ENCODE results near the gene MIA. TPM values are rescaled to one million over a fixed set of nuclear protein-coding genes. Genes with fewer than 3 reads are reported as not detected.

The MIA gene
- total and polyA plus RNA-seq, 2 experiments from 2014 or later, result not detected

GRCh38 chr19:40807147-40808020 is 32.1 kb downstream of the MIA start:
- Histone ChIP-seq H3K36me3 (ENCODE audit: low read depth) (0 out of 2 replicates have a peak, but pooled peaks cover 9% of the 10 kb centered on the region), H3K4me3 (0 out of 2 replicates have a peak overlapping the region, but pooled peaks have one; percentile 17), H3K9ac (0 out of 2 replicates have a peak overlapping the region, but pooled peaks have one; percentile 46), H3K9me3 (ENCODE audit: low read depth) (no peaks in the 10 kb centered on the region), H3F3A (ENCODE audit: insufficient read depth) (peaks cover 16% of the 10 kb centered on the region; the same call in 1 of the 2 replicates), H4K20me1 (ENCODE audit: insufficient read depth) (0 out of 2 replicates have a peak, but pooled peaks cover 4% of the 10 kb centered on the region), H3K27ac (peak overlapping the region; percentile 57), H2AFZ (no peak overlapping the region), H3K79me2 (ENCODE audit: insufficient read depth) (peaks cover 81% of the 10 kb centered on the region), H3K27me3 (replicated peaks; ENCODE audit: insufficient read depth) (no peaks in the 10 kb centered on the region), H3K4me1 (ENCODE audit: insufficient read depth) (peaks cover 27% of the 10 kb centered on the region), H3K9me2 (ENCODE audit: insufficient read depth) (no peaks in the 10 kb centered on the region), H3K4me2 (ENCODE audit: unreplicated experiment) (no peak overlapping the region)
- peak; percentile 24 for DNase-seq
- in situ Hi-C loops (cut with MboI), result no loop called here
- no peak for TF ChIP-seq EZH2phosphoT487 (IDR thresholded peaks at IDR 0.05; ENCODE audit: insufficient read depth, low read depth)
- no peak for TF ChIP-seq EZH2 (IDR thresholded peaks at IDR 0.05; ENCODE audit: insufficient read depth, poor library complexity, severe bottlenecking)
- WGBS, 2 experiments (ENCODE audit: low coverage in 1 of 2, low lambda C conversion rate in 2 of 2, missing lambda C conversion rate in 2 of 2), result 71 to 73% methylated on average over 18 of the region's 18 CpGs

GRCh38 chr19:40808021-40808325 is 32.7 kb downstream of the MIA start:
- Histone ChIP-seq H2AFZ (no peak overlapping the region), H3K36me3 (ENCODE audit: low read depth) (0 out of 2 replicates have a peak, but pooled peaks cover 9% of the 10 kb centered on the region), H3K9me3 (ENCODE audit: low read depth) (no peaks in the 10 kb centered on the region), H3K4me2 (ENCODE audit: unreplicated experiment) (no peak overlapping the region), H3K9me2 (ENCODE audit: insufficient read depth) (no peaks in the 10 kb centered on the region), H3K79me2 (ENCODE audit: insufficient read depth) (peaks cover 75% of the 10 kb centered on the region), H4K20me1 (ENCODE audit: insufficient read depth) (0 out of 2 replicates have a peak, but pooled peaks cover 4% of the 10 kb centered on the region), H3K4me3 (no peak overlapping the region), H3K27ac (no peak overlapping the region), H3F3A (ENCODE audit: insufficient read depth) (peaks cover 15% of the 10 kb centered on the region; the same call in 1 of the 2 replicates), H3K4me1 (ENCODE audit: insufficient read depth) (peaks cover 21% of the 10 kb centered on the region), H3K9ac (no peak overlapping the region), H3K27me3 (replicated peaks; ENCODE audit: insufficient read depth) (no peaks in the 10 kb centered on the region)
- in situ Hi-C loops (cut with MboI), result no loop called here
- TF ChIP-seq EZH2phosphoT487 (IDR thresholded peaks at IDR 0.05; ENCODE audit: insufficient read depth, low read depth) (no peak), EZH2 (IDR thresholded peaks at IDR 0.05; ENCODE audit: insufficient read depth, poor library complexity, severe bottlenecking) (no peak)
- no peak for DNase-seq
- WGBS, 2 experiments (ENCODE audit: low coverage in 1 of 2, low lambda C conversion rate in 2 of 2, missing lambda C conversion rate in 2 of 2), result 79% methylated on average over 2 of the region's 2 CpGs; no CpG with 5 or more reads in 1 of the 2 experiments

- Histone ChIP-seq H4K20me1 (ENCODE audit: insufficient read depth) (0 out of 2 replicates have a peak, but pooled peaks cover 4% of the 10 kb centered on the region), H3F3A (ENCODE audit: insufficient read depth) (peaks cover 15% of the 10 kb centered on the region; the same call in 1 of the 2 replicates), H3K4me3 (no peak overlapping the region), H3K27ac (no peak overlapping the region), H3K4me1 (ENCODE audit: insufficient read depth) (peaks cover 16% of the 10 kb centered on the region), H3K9me2 (ENCODE audit: insufficient read depth) (no peaks in the 10 kb centered on the region), H3K4me2 (ENCODE audit: unreplicated experiment) (no peak overlapping the region), H3K27me3 (replicated peaks; ENCODE audit: insufficient read depth) (no peaks in the 10 kb centered on the region), H2AFZ (no peak overlapping the region), H3K36me3 (ENCODE audit: low read depth) (0 out of 2 replicates have a peak, but pooled peaks cover 9% of the 10 kb centered on the region), H3K9ac (no peak overlapping the region), H3K9me3 (ENCODE audit: low read depth) (no peaks in the 10 kb centered on the region), H3K79me2 (ENCODE audit: insufficient read depth) (peaks cover 69% of the 10 kb centered on the region)
- in situ Hi-C loops (cut with MboI), result no loop called here
- TF ChIP-seq EZH2phosphoT487 (IDR thresholded peaks at IDR 0.05; ENCODE audit: insufficient read depth, low read depth), result no peak
- no peak for TF ChIP-seq EZH2 (IDR thresholded peaks at IDR 0.05; ENCODE audit: insufficient read depth, poor library complexity, severe bottlenecking)
- 72 to 77% methylated on average over 5 of the region's 5 CpGs for WGBS, 2 experiments (ENCODE audit: low coverage in 1 of 2, low lambda C conversion rate in 2 of 2, missing lambda C conversion rate in 2 of 2)
- DNase-seq, result no peak
Observed at GRCh38 chr19:40808497-40808896, 33.2 kb downstream of the MIA start.

- Histone ChIP-seq H3K4me2 (ENCODE audit: unreplicated experiment) (no peak overlapping the region), H3K4me3 (no peak overlapping the region), H3K9me3 (ENCODE audit: low read depth) (no peaks in the 10 kb centered on the region), H3K79me2 (ENCODE audit: insufficient read depth) (peaks cover 59% of the 10 kb centered on the region), H3K27me3 (replicated peaks; ENCODE audit: insufficient read depth) (no peaks in the 10 kb centered on the region), H4K20me1 (ENCODE audit: insufficient read depth) (0 out of 2 replicates have a peak, but pooled peaks cover 4% of the 10 kb centered on the region), H3K27ac (peak overlapping the region; percentile 49; the same call in 1 of the 2 replicates), H3K4me1 (ENCODE audit: insufficient read depth) (peaks cover 14% of the 10 kb centered on the region), H3K9me2 (ENCODE audit: insufficient read depth) (no peaks in the 10 kb centered on the region), H3K9ac (peak overlapping the region; percentile 60; the same call in 1 of the 2 replicates), H3K36me3 (ENCODE audit: low read depth) (0 out of 2 replicates have a peak, but pooled peaks cover 9% of the 10 kb centered on the region), H3F3A (ENCODE audit: insufficient read depth) (peaks cover 15% of the 10 kb centered on the region; the same call in 1 of the 2 replicates), H2AFZ (no peak overlapping the region)
- 89 to 90% methylated on average over 35 to 39 of the region's 39 CpGs for WGBS, 2 experiments (ENCODE audit: low coverage in 1 of 2, low lambda C conversion rate in 2 of 2, missing lambda C conversion rate in 2 of 2)
- TF ChIP-seq EZH2phosphoT487 (IDR thresholded peaks at IDR 0.05; ENCODE audit: insufficient read depth, low read depth) (no peak), EZH2 (IDR thresholded peaks at IDR 0.05; ENCODE audit: insufficient read depth, poor library complexity, severe bottlenecking) (no peak)
- in situ Hi-C loops (cut with MboI), result no loop called here
- no peak for DNase-seq
Observed at GRCh38 chr19:40809358-40810086, 34.2 kb downstream of the MIA start.

All from GM23248 (cell line).